Keratinocyte (primary cell): ENCODE results near the gene PEX11G. TPM values are rescaled to one million over a fixed set of nuclear protein-coding genes. Genes with fewer than 3 reads are reported as not detected.

Experiments used
- DNase-seq: peaks from one replicate; pipeline ENCODE4 v3.0.0-alpha.2; 2011; ENCODE audit warnings: low read depth, missing footprints, low spot score
- FAIRE-seq: peaks from 2 replicates; lab custom pipeline; 2011; peaks lifted over from hg19 to GRCh38; lab: Jason Lieb, UNC
- H2AFZ ChIP-seq: 2 replicates; pipeline ENCODE4 v1.6.0; 2012; ENCODE audit warnings: low read length, control low read depth, inconsistent platforms; ENCODE audit not compliant: control insufficient read depth
- H3K27ac ChIP-seq: 2 replicates; pipeline ENCODE4 v1.5.1; 2011; ENCODE audit warnings: low read length; ENCODE audit not compliant: control insufficient read depth, insufficient read depth
- H3K27me3 ChIP-seq: 3 replicates; pipeline ENCODE4 v1.6.0; 2011; ENCODE audit warnings: low read length; ENCODE audit not compliant: control insufficient read depth, insufficient read depth; ENCODE audit errors: extremely low read depth
- H3K36me3 ChIP-seq, 2 experiments: 2 replicates in 1 of 2; 3 replicates in 1 of 2; pipeline ENCODE4 v1.5.1; 2011; ENCODE audit warnings: low read length in 2 of 2, mild to moderate bottlenecking in 1 of 2; ENCODE audit not compliant: control insufficient read depth in 2 of 2, insufficient read depth in 2 of 2; ENCODE audit errors: extremely low read depth in 1 of 2
- H3K4me1 ChIP-seq: 3 replicates; pipeline ENCODE4 v1.5.1; 2011; ENCODE audit warnings: low read length; ENCODE audit not compliant: control insufficient read depth, insufficient read depth; ENCODE audit errors: extremely low read depth
- H3K4me2 ChIP-seq: 3 replicates; pipeline ENCODE4 v1.6.0; 2011; ENCODE audit warnings: low read depth, low read length; ENCODE audit not compliant: control insufficient read depth, insufficient read depth; ENCODE audit errors: extremely low read depth
- H3K4me3 ChIP-seq, 3 experiments: fragments of 200-600 bp in 1 of 3; sonication (generic) in 1 of 3; 2 replicates in 2 of 3; 3 replicates in 1 of 3; pipeline ENCODE4 v1.5.1; 2011 to 2016; ENCODE audit warnings: low read length in 3 of 3, mild to moderate bottlenecking in 3 of 3, control low read depth in 2 of 3, inconsistent platforms in 1 of 3, low read depth in 1 of 3, mixed read lengths in 1 of 3, mixed run types in 1 of 3, moderate library complexity in 1 of 3; ENCODE audit not compliant: control insufficient read depth in 2 of 3, insufficient read depth in 2 of 3; ENCODE audit errors: extremely low read depth in 1 of 3
- H3K79me2 ChIP-seq: 2 replicates; pipeline ENCODE4 v1.6.0; 2012; ENCODE audit warnings: low read length; ENCODE audit not compliant: control insufficient read depth, insufficient read depth
- H3K9ac ChIP-seq: 3 replicates; pipeline ENCODE4 v1.6.0; 2011; ENCODE audit warnings: low read length; ENCODE audit not compliant: control insufficient read depth, insufficient read depth; ENCODE audit errors: extremely low read depth
- H3K9me1 ChIP-seq: 3 replicates; pipeline ENCODE4 v1.6.0; 2011; ENCODE audit warnings: low read length; ENCODE audit not compliant: control insufficient read depth, insufficient read depth; ENCODE audit errors: extremely low read depth
- H3K9me3 ChIP-seq: 2 replicates; pipeline ENCODE4 v1.5.1; 2012; ENCODE audit warnings: low read depth, low read length; ENCODE audit not compliant: control insufficient read depth
- H4K20me1 ChIP-seq: 3 replicates; pipeline ENCODE4 v1.6.0; 2011; ENCODE audit warnings: low read length; ENCODE audit not compliant: control insufficient read depth, insufficient read depth; ENCODE audit errors: extremely low read depth
- CTCF ChIP-seq, 3 experiments: IDR thresholded peaks in 1 of 3; conservative IDR thresholded peaks in 1 of 3; optimal IDR thresholded peaks in 1 of 3; 2 replicates in 2 of 3; 3 replicates in 1 of 3; pipeline versions ENCODE3 to v1.5.1; 2011; ENCODE audit warnings: low read length in 3 of 3, mild to moderate bottlenecking in 3 of 3, moderate library complexity in 2 of 3, control low read depth in 1 of 3, inconsistent platforms in 1 of 3; ENCODE audit not compliant: insufficient read depth in 2 of 3; ENCODE audit errors: extremely low read depth in 1 of 3
- EZH2 ChIP-seq: IDR thresholded peaks from one replicate; pipeline ENCODE4 v1.6.1; 2012; ENCODE audit warnings: inconsistent platforms, mild to moderate bottlenecking, low read length, moderate library complexity
- dilution Hi-C: fragments of 300-500 bp; cut with MboI; formaldehyde crosslinking; loops from one replicate; pipeline ENCODE4 v1.7.0; 2020; ENCODE audit warnings: low sequenced_read_pairs; ENCODE audit not compliant: extremely low pct_ligation_motif_present
- polyA plus RNA-seq, 5 experiments: library from polyadenylated mRNA; depleted of rRNA in 3 of 5; stranded (reverse) in 3 of 5; stranded (forward) in 1 of 5; unstranded in 1 of 5; fragments of >200 nt; gene quantifications; 1 replicate in 1 of 5; 2 replicates in 3 of 5; 3 replicates in 1 of 5; pipeline versions ENCODE4 v1.2.1 to v1.2.3, GENCODE V29; 2011 to 2012; ENCODE audit warnings: missing spikeins in 2 of 5, low read depth in 1 of 5, low replicate concordance in 1 of 5

The PEX11G gene
- polyA plus RNA-seq, 1 donor (not counting 4 experiments of a cell fraction or from before 2014, with no cell fraction given) = 1.1 TPM

- DNase-seq (no peak), FAIRE-seq (no peak)
- Histone ChIP-seq H3K36me3 (no peaks in the 10 kb centered on the region), H3K4me3 (peak overlapping the region in 2 of 3 experiments; percentile 7 to 28), H3K4me1 (peaks cover 2% of the 10 kb centered on the region), H3K4me2 (peak overlapping the region; percentile 35), H2AFZ (peak overlapping the region; percentile 37), H3K9me3 (no peaks in the 10 kb centered on the region), H4K20me1 (no peaks in the 10 kb centered on the region), H3K9ac (no peak overlapping the region), H3K27me3 (peaks cover 10% of the 10 kb centered on the region), H3K9me1 (no peaks in the 10 kb centered on the region), H3K27ac (no peak overlapping the region), H3K79me2 (no peaks in the 10 kb centered on the region)
- dilution Hi-C loops = no loop called here
- TF ChIP-seq CTCF (optimal IDR thresholded peaks at IDR 0.05 in 1 of 3, IDR thresholded peaks at IDR 0.05 in 1 of 3, conservative IDR thresholded peaks at IDR 0.05 in 1 of 3; ENCODE audit: extremely low read depth in 1 of 3, insufficient read depth in 2 of 3, low read length in 3 of 3) (no peak), EZH2 (no peak)
Observed at GRCh38 chr19:7500811-7501450, 12.1 kb upstream of the PEX11G start.

- H3K4me3 ChIP-seq = no peak overlapping the region
- dilution Hi-C loops = no loop called here
- H3K9me1 ChIP-seq = no peaks in the 10 kb centered on the region
- H4K20me1 ChIP-seq = no peaks in the 10 kb centered on the region
- H3K4me1 ChIP-seq = peaks cover 8% of the 10 kb centered on the region
- DNase-seq (no peak), FAIRE-seq (no peak)
- peaks cover 10% of the 10 kb centered on the region for H3K27me3 ChIP-seq
- no peaks in the 10 kb centered on the region for H3K9me3 ChIP-seq
- TF ChIP-seq CTCF (optimal IDR thresholded peaks at IDR 0.05 in 1 of 3, IDR thresholded peaks at IDR 0.05 in 1 of 3, conservative IDR thresholded peaks at IDR 0.05 in 1 of 3; ENCODE audit: extremely low read depth in 1 of 3, insufficient read depth in 2 of 3, low read length in 3 of 3) (peak; percentile 13 to 35 (median 27)), EZH2 (no peak)
- H2AFZ ChIP-seq = no peak overlapping the region
- H3K79me2 ChIP-seq = no peaks in the 10 kb centered on the region
- H3K4me2 ChIP-seq = no peak overlapping the region
- no peak overlapping the region for H3K9ac ChIP-seq
- H3K27ac ChIP-seq = no peak overlapping the region
- no peaks in the 10 kb centered on the region for H3K36me3 ChIP-seq
Observed at GRCh38 chr19:7497292-7497691, 8.5 kb upstream of the PEX11G start.
